K562 (cell line): ENCODE measurements around the gene CLN5. TPM values are rescaled to one million over a fixed set of nuclear protein-coding genes. Genes with fewer than 3 reads are reported as not detected.

Source experiments
- SMAD1 ChIP-seq: fragments of 150-350 bp; IDR thresholded peaks from 2 replicates; pipeline ENCODE4 v1.6.1; 2014; ENCODE audit warnings: low read length, low read depth; ENCODE audit not compliant: partially characterized antibody
- SP1 ChIP-seq: sonication (generic); formaldehyde crosslinking; IDR thresholded peaks from 2 replicates; pipeline ENCODE4 v1.8.1; 2022; ENCODE audit warnings: mild to moderate bottlenecking, missing genetic modification reagents
- TEAD4 ChIP-seq, 2 experiments: sonication (generic) in 1 of 2; formaldehyde crosslinking in 1 of 2; IDR thresholded peaks; 2 replicates each; pipeline versions ENCODE4 v1.6.1 to v1.8.0; 2012 to 2022; ENCODE audit warnings: borderline replicate concordance in 1 of 2, inconsistent platforms in 1 of 2, low read length in 1 of 2, mild to moderate bottlenecking in 1 of 2, missing genetic modification reagents in 1 of 2
- ZNF551 ChIP-seq: fragments of 250-450 bp; sonication (Bioruptor Pico); IDR thresholded peaks from 2 replicates; pipeline ENCODE4 v1.5.0; 2021; ENCODE audit warnings: mild to moderate bottlenecking, moderate library complexity
- polyA plus RNA-seq, 8 experiments: library from polyadenylated mRNA; depleted of rRNA in 4 of 8; stranded (reverse) in 5 of 8; unstranded in 3 of 8; fragments of >200 nt; fragmentation: Nextera tagmentation in 2 of 8; fragmentation: Illumina TruSeq in 1 of 8; extraction: Ambion mirVana in 2 of 8; extraction: Trizol in 1 of 8; gene quantifications; 2 replicates each; pipeline versions ENCODE4 v1.2.1 to v1.2.3, GENCODE V29; 2011 to 2014; ENCODE audit warnings: inconsistent platforms in 1 of 8, missing spikeins in 1 of 8
- total RNA-seq, 7 experiments: library from RNA; depleted of rRNA in 6 of 7; stranded (reverse); fragments of >200 nt in 6 of 7; fragmentation: Illumina TruSeq in 2 of 7; extraction: Trizol in 2 of 7; gene quantifications; 2 replicates each; pipeline versions ENCODE4 v1.2.1 to v1.2.3, GENCODE V29; 2011 to 2021; ENCODE audit warnings: low replicate concordance in 1 of 7
- TF ChIP-seq, protein P1 (sequence below): fragments of 250-450 bp; sonication (Bioruptor Pico); IDR thresholded peaks from 2 replicates; pipeline ENCODE4 v1.5.1; 2021; ENCODE audit warnings: mild to moderate bottlenecking
- TF ChIP-seq, protein P2 (sequence below), 3 experiments: IDR thresholded peaks in 2 of 3; conservative IDR thresholded peaks in 1 of 3; 2 replicates each; pipeline ENCODE4 v1.5.1; 2011 to 2012; ENCODE audit warnings: low read length in 3 of 3, mild to moderate bottlenecking in 3 of 3, control low read depth in 2 of 3, improper control_type of control experiment in 1 of 3, inconsistent platforms in 1 of 3, low read depth in 1 of 3, mixed read lengths in 1 of 3, moderate library complexity in 1 of 3; ENCODE audit not compliant: insufficient read depth in 2 of 3
- TF ChIP-seq, protein P3 (sequence below): sonication (generic); formaldehyde crosslinking; IDR thresholded peaks from 2 replicates; pipeline ENCODE4 v1.8.0; 2022; ENCODE audit warnings: mild to moderate bottlenecking, missing genetic modification reagents

CLN5 gene
- total and polyA plus RNA-seq, 9 of the 15 experiments (the other 6 are each of a cell fraction or from before 2014, with no cell fraction given): 4.6 to 11.5 (median 7.2) TPM

DNA sequence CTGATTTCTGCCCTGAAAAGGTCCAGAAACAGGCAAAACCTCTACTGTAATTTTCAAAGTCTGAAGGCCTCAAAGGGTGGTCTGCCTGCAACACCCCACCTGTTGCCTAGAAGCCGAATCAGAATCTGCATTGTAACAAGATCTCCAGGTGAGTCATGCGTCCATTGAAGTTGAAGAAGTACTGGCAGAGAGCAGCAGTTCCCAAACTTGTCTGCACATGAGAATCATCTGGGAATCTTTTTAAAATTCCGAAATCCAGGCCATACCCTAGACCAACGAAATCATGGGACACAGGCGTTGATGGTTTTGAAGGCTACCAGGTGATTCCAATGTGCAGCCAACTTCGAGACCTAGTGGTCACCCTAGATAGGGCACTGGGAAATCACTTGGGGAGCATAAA lies 16.0 kb upstream of the CLN5 start (continued):
- TF ChIP-seq, protein P1, sequence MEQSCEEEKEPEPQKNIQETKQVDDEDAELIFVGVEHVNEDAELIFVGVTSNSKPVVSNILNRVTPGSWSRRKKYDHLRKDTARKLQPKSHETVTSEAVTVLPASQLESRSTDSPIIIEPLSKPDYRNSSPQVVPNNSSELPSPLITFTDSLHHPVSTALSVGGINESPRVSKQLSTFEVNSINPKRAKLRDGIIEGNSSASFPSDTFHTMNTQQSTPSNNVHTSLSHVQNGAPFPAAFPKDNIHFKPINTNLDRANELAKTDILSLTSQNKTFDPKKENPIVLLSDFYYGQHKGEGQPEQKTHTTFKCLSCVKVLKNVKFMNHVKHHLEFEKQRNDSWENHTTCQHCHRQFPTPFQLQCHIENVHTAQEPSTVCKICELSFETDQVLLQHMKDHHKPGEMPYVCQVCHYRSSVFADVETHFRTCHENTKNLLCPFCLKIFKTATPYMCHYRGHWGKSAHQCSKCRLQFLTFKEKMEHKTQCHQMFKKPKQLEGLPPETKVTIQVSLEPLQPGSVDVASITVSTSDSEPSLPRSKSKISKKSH (CRISPR knock-in tag): no peak
- TF ChIP-seq ZNF551 (CRISPR knock-in tag) (no peak), SMAD1 (no peak), SP1 (CRISPR knock-in tag) (no peak), TEAD4 (IDR thresholded peaks at IDR 0.05; ENCODE audit: low read length) (no peak), TEAD4 (CRISPR knock-in tag; IDR thresholded peaks at IDR 0.05; ENCODE audit: borderline replicate concordance) (no peak)
- TF ChIP-seq, protein P2, sequence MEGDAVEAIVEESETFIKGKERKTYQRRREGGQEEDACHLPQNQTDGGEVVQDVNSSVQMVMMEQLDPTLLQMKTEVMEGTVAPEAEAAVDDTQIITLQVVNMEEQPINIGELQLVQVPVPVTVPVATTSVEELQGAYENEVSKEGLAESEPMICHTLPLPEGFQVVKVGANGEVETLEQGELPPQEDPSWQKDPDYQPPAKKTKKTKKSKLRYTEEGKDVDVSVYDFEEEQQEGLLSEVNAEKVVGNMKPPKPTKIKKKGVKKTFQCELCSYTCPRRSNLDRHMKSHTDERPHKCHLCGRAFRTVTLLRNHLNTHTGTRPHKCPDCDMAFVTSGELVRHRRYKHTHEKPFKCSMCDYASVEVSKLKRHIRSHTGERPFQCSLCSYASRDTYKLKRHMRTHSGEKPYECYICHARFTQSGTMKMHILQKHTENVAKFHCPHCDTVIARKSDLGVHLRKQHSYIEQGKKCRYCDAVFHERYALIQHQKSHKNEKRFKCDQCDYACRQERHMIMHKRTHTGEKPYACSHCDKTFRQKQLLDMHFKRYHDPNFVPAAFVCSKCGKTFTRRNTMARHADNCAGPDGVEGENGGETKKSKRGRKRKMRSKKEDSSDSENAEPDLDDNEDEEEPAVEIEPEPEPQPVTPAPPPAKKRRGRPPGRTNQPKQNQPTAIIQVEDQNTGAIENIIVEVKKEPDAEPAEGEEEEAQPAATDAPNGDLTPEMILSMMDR (IDR thresholded peaks at IDR 0.05 in 2 of 3, conservative IDR thresholded peaks at IDR 0.05 in 1 of 3; ENCODE audit: insufficient read depth in 2 of 3, low read depth in 1 of 3, low read length in 3 of 3): no peak
- TF ChIP-seq, protein P3, sequence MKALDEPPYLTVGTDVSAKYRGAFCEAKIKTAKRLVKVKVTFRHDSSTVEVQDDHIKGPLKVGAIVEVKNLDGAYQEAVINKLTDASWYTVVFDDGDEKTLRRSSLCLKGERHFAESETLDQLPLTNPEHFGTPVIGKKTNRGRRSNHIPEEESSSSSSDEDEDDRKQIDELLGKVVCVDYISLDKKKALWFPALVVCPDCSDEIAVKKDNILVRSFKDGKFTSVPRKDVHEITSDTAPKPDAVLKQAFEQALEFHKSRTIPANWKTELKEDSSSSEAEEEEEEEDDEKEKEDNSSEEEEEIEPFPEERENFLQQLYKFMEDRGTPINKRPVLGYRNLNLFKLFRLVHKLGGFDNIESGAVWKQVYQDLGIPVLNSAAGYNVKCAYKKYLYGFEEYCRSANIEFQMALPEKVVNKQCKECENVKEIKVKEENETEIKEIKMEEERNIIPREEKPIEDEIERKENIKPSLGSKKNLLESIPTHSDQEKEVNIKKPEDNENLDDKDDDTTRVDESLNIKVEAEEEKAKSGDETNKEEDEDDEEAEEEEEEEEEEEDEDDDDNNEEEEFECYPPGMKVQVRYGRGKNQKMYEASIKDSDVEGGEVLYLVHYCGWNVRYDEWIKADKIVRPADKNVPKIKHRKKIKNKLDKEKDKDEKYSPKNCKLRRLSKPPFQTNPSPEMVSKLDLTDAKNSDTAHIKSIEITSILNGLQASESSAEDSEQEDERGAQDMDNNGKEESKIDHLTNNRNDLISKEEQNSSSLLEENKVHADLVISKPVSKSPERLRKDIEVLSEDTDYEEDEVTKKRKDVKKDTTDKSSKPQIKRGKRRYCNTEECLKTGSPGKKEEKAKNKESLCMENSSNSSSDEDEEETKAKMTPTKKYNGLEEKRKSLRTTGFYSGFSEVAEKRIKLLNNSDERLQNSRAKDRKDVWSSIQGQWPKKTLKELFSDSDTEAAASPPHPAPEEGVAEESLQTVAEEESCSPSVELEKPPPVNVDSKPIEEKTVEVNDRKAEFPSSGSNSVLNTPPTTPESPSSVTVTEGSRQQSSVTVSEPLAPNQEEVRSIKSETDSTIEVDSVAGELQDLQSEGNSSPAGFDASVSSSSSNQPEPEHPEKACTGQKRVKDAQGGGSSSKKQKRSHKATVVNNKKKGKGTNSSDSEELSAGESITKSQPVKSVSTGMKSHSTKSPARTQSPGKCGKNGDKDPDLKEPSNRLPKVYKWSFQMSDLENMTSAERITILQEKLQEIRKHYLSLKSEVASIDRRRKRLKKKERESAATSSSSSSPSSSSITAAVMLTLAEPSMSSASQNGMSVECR (CRISPR knock-in tag): no peak
